HepG2 (cell line): ENCODE measurements around the gene SAMD4B. TPM values are rescaled to one million over a fixed set of nuclear protein-coding genes. Genes with fewer than 3 reads are reported as not detected.

Source experiments
- ATAC-seq: fragments of 200-7000 bp; cut with Tn5 transposase; 3 replicates; pipeline ENCODE4 v1.9.1; 2020; ENCODE audit warnings: mild to moderate bottlenecking, moderate library complexity
- BruUV-seq: library from RNA; stranded (reverse); fragments of 400-500 nt; replicated peaks from 2 replicates; lab custom pipeline; 2021; lab: Mats Ljungman, UMichigan
- CTCF ChIA-PET: fragments of 300-600 bp; formaldehyde crosslinking; extraction: SDS; loops from one replicate; lab custom pipeline; 2021; ENCODE audit warnings: low total read pairs, inconsistent platforms, low intra/inter-chr PET ratio; lab: Yijun Ruan, JAX
- POLR2A ChIA-PET: fragments of 350-600 bp; sonication (Branson Sonifier 250); formaldehyde crosslinking; loops from one replicate; lab custom pipeline; 2020; ENCODE audit warnings: antibody characterized with exemption, inconsistent platforms; lab: Yijun Ruan, JAX
- DNase-seq: peaks from one replicate; pipeline ENCODE4 v3.0.0-alpha.2; 2015; ENCODE audit warnings: low spot score
- FAIRE-seq: peaks from 3 replicates; lab custom pipeline; 2011; peaks lifted over from hg19 to GRCh38; lab: Jason Lieb, UNC
- H2AFZ ChIP-seq: one replicate; pipeline ENCODE4 v1.6.1; 2011; ENCODE audit warnings: low read length, inconsistent platforms
- H3K27ac ChIP-seq: fragments of 300-600 bp; 3 replicates; pipeline ENCODE4 v1.8.0; 2011; ENCODE audit warnings: mixed run types, mild to moderate bottlenecking, mixed read lengths, low read length, inconsistent platforms; ENCODE audit not compliant: insufficient read depth; ENCODE audit errors: extremely low read length
- H3K27me3 ChIP-seq, 2 experiments: fragments of 200-600 bp in 1 of 2; 2 replicates in 1 of 2; 3 replicates in 1 of 2; pipeline versions ENCODE4 v1.6.0 to v1.8.0; 2011; ENCODE audit warnings: low read length in 2 of 2, mild to moderate bottlenecking in 2 of 2, moderate library complexity in 2 of 2, inconsistent platforms in 1 of 2; ENCODE audit not compliant: insufficient read depth in 2 of 2, control insufficient read depth in 1 of 2
- H3K36me3 ChIP-seq, 2 experiments: fragments of 200-600 bp in 1 of 2; replicated peaks in 1 of 2; 2 replicates in 1 of 2; 3 replicates in 1 of 2; pipeline versions ENCODE4 v1.5.1 to v1.8.0; 2011; ENCODE audit warnings: low read length in 2 of 2, inconsistent platforms in 1 of 2; ENCODE audit not compliant: insufficient read depth in 2 of 2, control insufficient read depth in 1 of 2
- H3K4me1 ChIP-seq: 2 replicates; pipeline ENCODE4 v1.5.1; 2012; ENCODE audit warnings: low read length, inconsistent platforms; ENCODE audit not compliant: insufficient read depth
- H3K4me2 ChIP-seq: 2 replicates; pipeline ENCODE4 v1.6.0; 2011; ENCODE audit warnings: low read depth, low read length, inconsistent platforms
- H3K4me3 ChIP-seq, 3 experiments: fragments of 200-600 bp in 1 of 3; sonication (generic), shearing (Covaris generic) in 1 of 3; replicated peaks in 1 of 3; 2 replicates each; pipeline ENCODE4 v1.5.1; 2011 to 2016; ENCODE audit warnings: low read length in 3 of 3, inconsistent platforms in 2 of 3, low read depth in 2 of 3, mild to moderate bottlenecking in 2 of 3, control low read depth in 1 of 3, mixed read lengths in 1 of 3; ENCODE audit not compliant: insufficient read depth in 1 of 3
- H3K79me2 ChIP-seq: one replicate; pipeline ENCODE4 v1.6.1; 2011; ENCODE audit warnings: low read length, inconsistent platforms; ENCODE audit not compliant: insufficient read depth
- H3K9ac ChIP-seq: 2 replicates; pipeline ENCODE4 v1.6.0; 2011; ENCODE audit warnings: mild to moderate bottlenecking, low read depth, low read length, inconsistent platforms; ENCODE audit not compliant: insufficient read depth
- H3K9me3 ChIP-seq: 2 replicates; pipeline ENCODE4 v1.5.1; 2012; ENCODE audit warnings: mild to moderate bottlenecking, low read length
- H4K20me1 ChIP-seq: 2 replicates; pipeline ENCODE4 v1.6.0; 2011; ENCODE audit warnings: inconsistent platforms, mild to moderate bottlenecking, low read length, moderate library complexity; ENCODE audit not compliant: insufficient read depth
- CBX1 ChIP-seq: IDR thresholded peaks from one replicate; pipeline ENCODE4 v1.6.1; 2016; ENCODE audit warnings: antibody characterized with exemption, low read depth
- GLI4 ChIP-seq: sonication (generic); formaldehyde crosslinking; IDR thresholded peaks from 2 replicates; pipeline ENCODE4 v1.5.1; 2020; ENCODE audit warnings: missing genetic modification reagents, mild to moderate bottlenecking, moderate library complexity, borderline replicate concordance
- HMGA1 ChIP-seq: sonication (generic); formaldehyde crosslinking; conservative IDR thresholded peaks from 2 replicates; pipeline ENCODE4 v1.4.0; 2020; ENCODE audit warnings: missing genetic modification reagents
- IKZF4 ChIP-seq: sonication (generic); formaldehyde crosslinking; IDR thresholded peaks from 2 replicates; pipeline ENCODE4 v1.5.1; 2020; ENCODE audit warnings: borderline replicate concordance, mild to moderate bottlenecking, low read depth, missing genetic modification reagents; ENCODE audit errors: not compliant biosample characterization
- MIER2 ChIP-seq: IDR thresholded peaks from 2 replicates; pipeline ENCODE4 v1.6.1; 2016; ENCODE audit warnings: missing biosample characterization, missing genetic modification reagents
- MTA1 ChIP-seq: sonication (generic); formaldehyde crosslinking; IDR thresholded peaks from 2 replicates; pipeline ENCODE4 v1.4.0; 2020; ENCODE audit warnings: missing genetic modification reagents, mild to moderate bottlenecking, borderline replicate concordance
- NONO ChIP-seq, 2 experiments: fragments of 450-650 bp in 1 of 2; sonication (generic) in 1 of 2; formaldehyde crosslinking in 1 of 2; IDR thresholded peaks in 1 of 2; conservative IDR thresholded peaks in 1 of 2; 2 replicates each; pipeline versions ENCODE4 v1.6.1 to v1.8.0; 2017 to 2022; ENCODE audit warnings: mild to moderate bottlenecking in 1 of 2, missing genetic modification reagents in 1 of 2, moderate library complexity in 1 of 2
- SAP130 ChIP-seq: IDR thresholded peaks from 2 replicates; pipeline ENCODE4 v1.6.1; 2016; ENCODE audit warnings: low read depth
- THRA ChIP-seq: sonication (generic); formaldehyde crosslinking; IDR thresholded peaks from 2 replicates; pipeline ENCODE4 v1.4.0; 2020; ENCODE audit warnings: missing genetic modification reagents, borderline replicate concordance
- ZNF326 ChIP-seq: sonication (generic); formaldehyde crosslinking; IDR thresholded peaks from 2 replicates; pipeline ENCODE4 v1.4.0; 2020; ENCODE audit warnings: missing genetic modification reagents, borderline replicate concordance
- ZNF574 ChIP-seq: sonication (generic); formaldehyde crosslinking; IDR thresholded peaks from 2 replicates; pipeline ENCODE4 v1.4.0; 2020; ENCODE audit warnings: missing genetic modification reagents
- ZNF850 ChIP-seq: sonication (generic); formaldehyde crosslinking; conservative IDR thresholded peaks from 2 replicates; pipeline ENCODE4 v1.9.0; 2021; ENCODE audit warnings: mild to moderate bottlenecking, missing genetic modification reagents
- WGBS: methylation state at CpG from one replicate; pipeline ENCODE4 v1.1.6; 2017; ENCODE audit warnings: low lambda C conversion rate; 5-methylcytosine and 5-hydroxymethylcytosine counted together
- in situ Hi-C: cut with HindIII; loops from 2 replicates; pipeline ENCODE4 v1.10.0; 2017; ENCODE audit warnings: low pct_unique_long_range_greater_than_20kb; ENCODE audit not compliant: extremely low pct_ligation_motif_present
- intact Hi-C: fragments of 100-400 bp; cut with micrococcal nuclease; formaldehyde crosslinking; loops from one replicate; pipeline ENCODE4 v1.10.0; 2022; ENCODE audit not compliant: unreplicated experiment
- polyA plus RNA-seq, 8 experiments: library from polyadenylated mRNA; depleted of rRNA in 3 of 8; stranded (reverse) in 7 of 8; unstranded in 1 of 8; fragments of >200 nt; fragmentation: Illumina TruSeq in 4 of 8; extraction: Trizol in 4 of 8; gene quantifications; 2 replicates each; pipeline versions ENCODE4 v1.2.1 to v1.2.3, GENCODE V29; 2011 to 2016; ENCODE audit warnings: low read depth in 4 of 8, missing spikeins in 1 of 8, mixed read lengths in 1 of 8; ENCODE audit not compliant: insufficient read depth in 1 of 8
- total RNA-seq, 5 experiments: library from RNA; depleted of rRNA; stranded (reverse); fragments of >200 nt; fragmentation: Illumina TruSeq; extraction: Trizol; gene quantifications; 2 replicates each; pipeline ENCODE4 v1.2.3, GENCODE V29; 2016; ENCODE audit warnings: low read depth in 1 of 5

Gene SAMD4B
- total and polyA plus RNA-seq, 2 of the 13 experiments (the other 11 are each of a cell fraction or from before 2014, with no cell fraction given): 26.0 to 31.8 TPM

GRCh38 chr19:39296906-39297305 lies 45.3 kb upstream of the SAMD4B start:
- no peaks in the 10 kb centered on the region for H3K4me1 ChIP-seq
- H3K27me3 ChIP-seq: peaks cover 0 to 10% of the 10 kb centered on the region in 2 experiments; a peak in 2 of 5 replicates
- H3K4me3 ChIP-seq: no peak overlapping the region
- no TSS peak for BruUV-seq
- POLR2A ChIA-PET: no interaction called here
- 15% methylated on average over 4 of the region's 4 CpGs for WGBS
- CTCF ChIA-PET: no interaction called here
- H3K27ac ChIP-seq: no peak overlapping the region
- FAIRE-seq (no peak), DNase-seq (no peak), ATAC-seq (no peak)
- in situ Hi-C loops: no loop called here
- H3K36me3 ChIP-seq: no peaks in the 10 kb centered on the region
- H3K9me3 ChIP-seq: no peaks in the 10 kb centered on the region
- no peak overlapping the region for H3K9ac ChIP-seq
- intact Hi-C loops: no loop called here
- no peaks in the 10 kb centered on the region for H4K20me1 ChIP-seq
- TF ChIP-seq ZNF574 (CRISPR knock-in tag) (no peak), HMGA1 (CRISPR knock-in tag) (no peak), MTA1 (no peak), MIER2 (CRISPR knock-in tag) (no peak), SAP130 (CRISPR knock-in tag) (no peak), GLI4 (CRISPR knock-in tag) (no peak), IKZF4 (CRISPR knock-in tag) (no peak), CBX1 (no peak), ZNF326 (CRISPR knock-in tag) (no peak), THRA (no peak), ZNF850 (CRISPR knock-in tag) (no peak), NONO (IDR thresholded peaks at IDR 0.05) (no peak), NONO (CRISPR knock-in tag; conservative IDR thresholded peaks at IDR 0.05) (no peak)
- H3K79me2 ChIP-seq: no peaks in the 10 kb centered on the region
- no peak overlapping the region for H2AFZ ChIP-seq
- H3K4me2 ChIP-seq: no peak overlapping the region
